Measurements from ENCODE around the gene HDAC9. TPM values are rescaled to one million over a fixed set of nuclear protein-coding genes. Genes with fewer than 3 reads are reported as not detected.

HDAC9 gene
- total and polyA plus RNA-seq, 4 donors: 2.2 to 41.0 (median 4.1) TPM

- no peak for TF ChIP-seq CTCF (IDR thresholded peaks at IDR 0.05; ENCODE audit: control extremely low read depth, extremely low read depth)
- WGBS, 2 donors: 83 to 92% methylated on average over 1 of the region's 1 CpG
- no peaks in the 10 kb centered on the region for H3K27me3 ChIP-seq (ENCODE audit: control insufficient read depth in 3 of 3, insufficient read depth in 3 of 3, low read length in 2 of 3)
These were observed 28.5 kb upstream of the HDAC9 start for GRCh38 chr7:18467011-18467410.

GRCh38 chr7:18468795-18469194 is 26.8 kb upstream of the HDAC9 start:
- peaks cover 0 to 2% (median 0%) of the 10 kb centered on the region in 5 donors for H3K4me1 ChIP-seq (ENCODE audit: control insufficient read depth in 5 of 5, insufficient read depth in 5 of 5, low read length in 5 of 5)
- DNase-seq: no peak
- H3K27ac ChIP-seq (ENCODE audit: low read depth in 1 of 2, low read length in 1 of 2): no peak overlapping the region
- no peaks in the 10 kb centered on the region for H3K36me3 ChIP-seq (ENCODE audit: control insufficient read depth in 4 of 4, insufficient read depth in 4 of 4, low read length in 4 of 4)
- ATAC-seq (ENCODE audit: insufficient read depth, low FRiP score): no peak
- no peaks in the 10 kb centered on the region for H3K9me3 ChIP-seq (ENCODE audit: control insufficient read depth in 4 of 4, insufficient read depth in 3 of 4, low read length in 3 of 4)
- no peak overlapping the region for H3K9ac ChIP-seq (ENCODE audit: insufficient read depth in 1 of 2, low read length in 2 of 2)
- no peak overlapping the region for H3K4me3 ChIP-seq
- TF ChIP-seq CTCF (IDR thresholded peaks at IDR 0.05; ENCODE audit: control extremely low read depth, extremely low read depth): no peak
- no peaks in the 10 kb centered on the region for H3K27me3 ChIP-seq (ENCODE audit: control insufficient read depth in 3 of 3, insufficient read depth in 3 of 3, low read length in 2 of 3)

More at GRCh38 chr7:18467011-18467410, 28.5 kb upstream of the HDAC9 start:
- no peak overlapping the region for H3K9ac ChIP-seq (ENCODE audit: insufficient read depth in 1 of 2, low read length in 2 of 2)
- ATAC-seq (ENCODE audit: insufficient read depth, low FRiP score): no peak
- DNase-seq: no peak
- no peak overlapping the region for H3K27ac ChIP-seq (ENCODE audit: low read depth in 1 of 2, low read length in 1 of 2)
- H3K36me3 ChIP-seq (ENCODE audit: control insufficient read depth in 4 of 4, insufficient read depth in 4 of 4, low read length in 4 of 4): no peaks in the 10 kb centered on the region
- no peak overlapping the region for H3K4me3 ChIP-seq
- no peaks in the 10 kb centered on the region for H3K9me3 ChIP-seq (ENCODE audit: control insufficient read depth in 4 of 4, insufficient read depth in 3 of 4, low read length in 3 of 4)
- H3K4me1 ChIP-seq (ENCODE audit: control insufficient read depth in 5 of 5, insufficient read depth in 5 of 5, low read length in 5 of 5): peaks cover 0 to 2% (median 0%) of the 10 kb centered on the region in 5 donors

GRCh38 chr7:18469316-18469715 is 26.2 kb upstream of the HDAC9 start:
- Histone ChIP-seq H3K27ac (ENCODE audit: low read depth in 1 of 2, low read length in 1 of 2) (no peak overlapping the region), H3K9ac (ENCODE audit: insufficient read depth in 1 of 2, low read length in 2 of 2) (no peak overlapping the region), H3K9me3 (ENCODE audit: control insufficient read depth in 4 of 4, insufficient read depth in 3 of 4, low read length in 3 of 4) (no peaks in the 10 kb centered on the region), H3K4me3 (no peak overlapping the region), H3K36me3 (ENCODE audit: control insufficient read depth in 4 of 4, insufficient read depth in 4 of 4, low read length in 4 of 4) (no peaks in the 10 kb centered on the region), H3K27me3 (ENCODE audit: control insufficient read depth in 3 of 3, insufficient read depth in 3 of 3, low read length in 2 of 3) (no peaks in the 10 kb centered on the region), H3K4me1 (ENCODE audit: control insufficient read depth in 5 of 5, insufficient read depth in 5 of 5, low read length in 5 of 5) (peaks cover 0 to 2% (median 0%) of the 10 kb centered on the region in 5 donors)
- no peak for ATAC-seq (ENCODE audit: insufficient read depth, low FRiP score)
- 64 to 69% methylated on average over 1 of the region's 1 CpG for WGBS, 2 donors
- DNase-seq: no peak
- no peak for TF ChIP-seq CTCF (IDR thresholded peaks at IDR 0.05; ENCODE audit: control extremely low read depth, extremely low read depth)

- no peak overlapping the region for H3K4me3 ChIP-seq
- H3K36me3 ChIP-seq (ENCODE audit: control insufficient read depth in 4 of 4, insufficient read depth in 4 of 4, low read length in 4 of 4): no peaks in the 10 kb centered on the region
- H3K27ac ChIP-seq (ENCODE audit: low read depth in 1 of 2, low read length in 1 of 2): no peak overlapping the region
- H3K9me3 ChIP-seq (ENCODE audit: control insufficient read depth in 4 of 4, insufficient read depth in 3 of 4, low read length in 3 of 4): no peaks in the 10 kb centered on the region
- no peak for TF ChIP-seq CTCF (IDR thresholded peaks at IDR 0.05; ENCODE audit: control extremely low read depth, extremely low read depth)
- no peaks in the 10 kb centered on the region for H3K27me3 ChIP-seq (ENCODE audit: control insufficient read depth in 3 of 3, insufficient read depth in 3 of 3, low read length in 2 of 3)
- H3K9ac ChIP-seq (ENCODE audit: insufficient read depth in 1 of 2, low read length in 2 of 2): no peak overlapping the region
- ATAC-seq (ENCODE audit: insufficient read depth, low FRiP score) (no peak), DNase-seq (no peak)
- H3K4me1 ChIP-seq (ENCODE audit: control insufficient read depth in 5 of 5, insufficient read depth in 5 of 5, low read length in 5 of 5): peaks cover 0 to 4% (median 0%) of the 10 kb centered on the region in 5 donors
These were observed 23.9 kb upstream of the HDAC9 start for GRCh38 chr7:18471476-18472160.
